ENCODE measurements around the gene CHTF8. TPM values are rescaled to one million over a fixed set of nuclear protein-coding genes. Genes with fewer than 3 reads are reported as not detected.

The CHTF8 gene
- polyA plus RNA-seq, 1 donor (not counting 4 experiments of a cell fraction or from before 2014, with no cell fraction given) = 96.0 TPM

DNA sequence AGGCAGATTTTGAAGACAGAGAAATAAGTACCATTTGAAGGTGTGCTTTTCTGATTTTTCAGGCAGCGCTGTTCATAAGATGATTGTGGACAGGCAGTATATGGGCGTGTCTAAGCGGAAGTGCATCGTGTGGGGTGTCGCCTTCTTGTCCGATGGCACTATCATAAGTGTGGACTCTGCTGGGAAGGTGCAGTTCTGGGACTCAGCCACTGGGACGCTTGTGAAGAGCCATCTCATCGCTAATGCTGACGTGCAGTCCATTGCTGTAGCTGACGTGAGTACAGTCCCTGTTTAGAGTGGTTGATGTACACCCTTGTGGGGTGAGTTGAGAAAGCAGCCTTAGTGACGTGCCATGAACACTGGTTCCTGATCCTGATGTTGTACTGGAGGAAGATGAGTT, 10.7 kb upstream of the CHTF8 start:
- H3K27ac ChIP-seq (ENCODE audit: control insufficient read depth, insufficient read depth, low read length) = no peak overlapping the region
- FAIRE-seq = no peak

DNA sequence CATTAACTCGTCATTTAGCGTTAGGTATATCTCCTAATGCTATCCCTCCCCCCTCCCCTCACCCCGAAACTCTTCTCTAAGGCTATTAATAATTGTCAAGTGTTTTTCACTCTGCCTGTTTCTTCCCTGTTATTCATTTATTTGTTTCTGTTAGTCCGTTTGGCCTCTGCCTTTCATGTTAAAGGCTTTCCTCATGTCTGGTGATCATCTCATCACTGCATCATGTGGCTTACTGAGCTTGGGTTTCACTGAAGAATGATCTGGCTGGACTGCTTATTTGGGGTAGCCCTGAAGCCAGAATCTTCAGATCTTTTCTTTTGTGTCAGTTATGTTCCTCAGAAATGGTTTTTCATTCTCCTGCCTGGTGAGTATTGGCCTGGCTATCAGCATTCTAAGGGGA, 9.5 kb upstream of the CHTF8 start:
- H3K9me3 ChIP-seq (ENCODE audit: control insufficient read depth, low read depth, low read length) = no peaks in the 10 kb centered on the region
- no peaks in the 10 kb centered on the region for H3K4me1 ChIP-seq (ENCODE audit: control insufficient read depth, extremely low read depth, insufficient read depth, low read length)
- DNase-seq (ENCODE audit: low read depth, low spot score) (no peak), FAIRE-seq (no peak)
- dilution Hi-C loops (cut with MboI; ENCODE audit: extremely low pct_ligation_motif_present, low sequenced_read_pairs) = no loop called here
- no peak overlapping the region for H2AFZ ChIP-seq (ENCODE audit: control insufficient read depth, low read length)
- H3K9ac ChIP-seq (ENCODE audit: control insufficient read depth, extremely low read depth, insufficient read depth, low read length) = no peak overlapping the region
- H3K36me3 ChIP-seq (ENCODE audit: control insufficient read depth in 2 of 2, extremely low read depth in 1 of 2, insufficient read depth in 2 of 2, low read length in 2 of 2) = peaks cover 33 to 48% of the 10 kb centered on the region in 2 experiments
- no peaks in the 10 kb centered on the region for H3K27me3 ChIP-seq (ENCODE audit: control insufficient read depth, extremely low read depth, insufficient read depth, low read length)
- H3K79me2 ChIP-seq (ENCODE audit: control insufficient read depth, insufficient read depth, low read length) = peaks cover 24% of the 10 kb centered on the region
- no peak overlapping the region for H3K4me2 ChIP-seq (ENCODE audit: control insufficient read depth, extremely low read depth, insufficient read depth, low read depth, low read length)
- no peaks in the 10 kb centered on the region for H4K20me1 ChIP-seq (ENCODE audit: control insufficient read depth, extremely low read depth, insufficient read depth, low read length)
- no peak for TF ChIP-seq EZH2 (IDR thresholded peaks at IDR 0.05; ENCODE audit: low read length)
- TF ChIP-seq, protein P1, sequence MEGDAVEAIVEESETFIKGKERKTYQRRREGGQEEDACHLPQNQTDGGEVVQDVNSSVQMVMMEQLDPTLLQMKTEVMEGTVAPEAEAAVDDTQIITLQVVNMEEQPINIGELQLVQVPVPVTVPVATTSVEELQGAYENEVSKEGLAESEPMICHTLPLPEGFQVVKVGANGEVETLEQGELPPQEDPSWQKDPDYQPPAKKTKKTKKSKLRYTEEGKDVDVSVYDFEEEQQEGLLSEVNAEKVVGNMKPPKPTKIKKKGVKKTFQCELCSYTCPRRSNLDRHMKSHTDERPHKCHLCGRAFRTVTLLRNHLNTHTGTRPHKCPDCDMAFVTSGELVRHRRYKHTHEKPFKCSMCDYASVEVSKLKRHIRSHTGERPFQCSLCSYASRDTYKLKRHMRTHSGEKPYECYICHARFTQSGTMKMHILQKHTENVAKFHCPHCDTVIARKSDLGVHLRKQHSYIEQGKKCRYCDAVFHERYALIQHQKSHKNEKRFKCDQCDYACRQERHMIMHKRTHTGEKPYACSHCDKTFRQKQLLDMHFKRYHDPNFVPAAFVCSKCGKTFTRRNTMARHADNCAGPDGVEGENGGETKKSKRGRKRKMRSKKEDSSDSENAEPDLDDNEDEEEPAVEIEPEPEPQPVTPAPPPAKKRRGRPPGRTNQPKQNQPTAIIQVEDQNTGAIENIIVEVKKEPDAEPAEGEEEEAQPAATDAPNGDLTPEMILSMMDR (optimal IDR thresholded peaks at IDR 0.05 in 1 of 3, IDR thresholded peaks at IDR 0.05 in 1 of 3, conservative IDR thresholded peaks at IDR 0.05 in 1 of 3; ENCODE audit: extremely low read depth in 1 of 3, insufficient read depth in 2 of 3, low read length in 3 of 3) = no peak
- no peak overlapping the region for H3K27ac ChIP-seq (ENCODE audit: control insufficient read depth, insufficient read depth, low read length)
- no peak overlapping the region for H3K4me3 ChIP-seq (ENCODE audit: control insufficient read depth in 2 of 3, extremely low read depth in 1 of 3, insufficient read depth in 2 of 3, low read depth in 1 of 3, low read length in 3 of 3)
- no peaks in the 10 kb centered on the region for H3K9me1 ChIP-seq (ENCODE audit: control insufficient read depth, extremely low read depth, insufficient read depth, low read length)

More for the DNA sequence above, 10.7 kb upstream of the CHTF8 start:
- Histone ChIP-seq H3K9me3 (ENCODE audit: control insufficient read depth, low read depth, low read length) (no peaks in the 10 kb centered on the region), H3K4me1 (ENCODE audit: control insufficient read depth, extremely low read depth, insufficient read depth, low read length) (no peaks in the 10 kb centered on the region), H3K36me3 (ENCODE audit: control insufficient read depth in 2 of 2, extremely low read depth in 1 of 2, insufficient read depth in 2 of 2, low read length in 2 of 2) (peaks cover 30 to 41% of the 10 kb centered on the region in 2 experiments), H4K20me1 (ENCODE audit: control insufficient read depth, extremely low read depth, insufficient read depth, low read length) (no peaks in the 10 kb centered on the region), H3K9me1 (ENCODE audit: control insufficient read depth, extremely low read depth, insufficient read depth, low read length) (no peaks in the 10 kb centered on the region), H3K9ac (ENCODE audit: control insufficient read depth, extremely low read depth, insufficient read depth, low read length) (no peak overlapping the region), H2AFZ (ENCODE audit: control insufficient read depth, low read length) (no peak overlapping the region), H3K4me3 (ENCODE audit: control insufficient read depth in 2 of 3, extremely low read depth in 1 of 3, insufficient read depth in 2 of 3, low read depth in 1 of 3, low read length in 3 of 3) (no peak overlapping the region), H3K4me2 (ENCODE audit: control insufficient read depth, extremely low read depth, insufficient read depth, low read depth, low read length) (no peak overlapping the region), H3K27me3 (ENCODE audit: control insufficient read depth, extremely low read depth, insufficient read depth, low read length) (no peaks in the 10 kb centered on the region), H3K79me2 (ENCODE audit: control insufficient read depth, insufficient read depth, low read length) (peaks cover 17% of the 10 kb centered on the region)
- dilution Hi-C loops (cut with MboI; ENCODE audit: extremely low pct_ligation_motif_present, low sequenced_read_pairs) = no loop called here
- TF ChIP-seq, protein P1 (optimal IDR thresholded peaks at IDR 0.05 in 1 of 3, IDR thresholded peaks at IDR 0.05 in 1 of 3, conservative IDR thresholded peaks at IDR 0.05 in 1 of 3; ENCODE audit: extremely low read depth in 1 of 3, insufficient read depth in 2 of 3, low read length in 3 of 3) = peak in 1 of 3 experiments; percentile 20
- no peak for TF ChIP-seq EZH2 (IDR thresholded peaks at IDR 0.05; ENCODE audit: low read length)
- no peak for DNase-seq (ENCODE audit: low read depth, low spot score)

Measured in keratinocyte (primary cell).